CD4-positive, alpha-beta T cell treated with Interleukin-6 for 4 hours (primary cell): ENCODE measurements around the gene ZNF439.
"Not testable (repeated sequence)": the region's sequence is repeated elsewhere in the genome, so short reads cannot be mapped to it uniquely, and the experiment has no call there.

Experiments used
- DNase-seq: peaks from one replicate; pipeline ENCODE4 v3.0.0-alpha.2; 2020; ENCODE audit warnings: mixed read lengths

The ZNF439 gene

GRCh38 chr19:11872624-11873023 is 24.1 kb downstream of the ZNF439 start:
- DNase-seq, result no peak

DNA sequence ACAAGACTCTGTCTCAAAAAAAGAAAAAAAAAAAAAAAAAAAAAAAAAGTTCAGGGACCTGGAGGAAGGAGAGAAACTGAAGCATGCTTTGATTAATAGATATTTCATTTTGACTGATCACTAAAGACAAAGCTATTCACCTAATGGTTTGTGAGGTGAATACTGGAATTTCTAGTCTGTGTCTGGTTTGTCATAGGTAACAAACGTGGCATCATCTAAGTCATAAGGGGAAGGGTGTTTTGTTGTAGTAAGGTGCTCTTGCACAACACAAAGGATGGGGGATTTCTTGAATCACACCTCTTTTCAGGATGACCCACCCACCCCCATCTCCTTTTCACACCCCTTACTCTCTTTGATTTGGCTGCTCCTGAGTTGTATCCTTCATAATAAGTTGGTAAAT is 25.2 kb downstream of the ZNF439 start:
- DNase-seq, result no peak

DNA sequence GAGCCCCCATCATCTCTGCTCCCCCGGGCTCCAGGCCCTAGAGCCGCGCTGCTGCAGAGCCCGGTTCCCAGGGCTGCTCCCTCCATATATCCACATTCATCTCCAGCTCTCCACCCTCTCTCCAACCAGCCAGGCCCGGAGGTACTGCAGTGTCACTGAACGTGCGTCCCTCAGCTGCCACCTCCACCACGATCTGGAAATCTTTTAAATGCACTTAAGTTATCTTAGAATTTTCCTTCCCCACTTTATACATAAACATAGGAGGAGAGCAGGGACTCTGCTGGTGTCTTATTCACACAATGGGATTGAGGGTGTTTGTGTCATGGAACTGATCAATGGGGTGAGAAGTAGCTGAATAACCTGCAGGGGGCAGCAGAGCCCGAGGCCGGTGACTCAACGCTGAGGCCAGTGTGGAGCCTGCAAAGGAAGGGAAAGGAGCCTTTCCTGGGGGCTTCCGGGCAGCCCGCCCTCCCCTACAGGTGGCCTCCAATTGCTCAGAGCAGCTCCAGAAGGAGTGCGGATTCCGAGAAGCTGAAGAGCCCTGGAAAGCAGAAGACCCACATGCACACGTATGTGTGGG is 31.3 kb downstream of the ZNF439 start:
- peak; percentile 44 for DNase-seq

DNA sequence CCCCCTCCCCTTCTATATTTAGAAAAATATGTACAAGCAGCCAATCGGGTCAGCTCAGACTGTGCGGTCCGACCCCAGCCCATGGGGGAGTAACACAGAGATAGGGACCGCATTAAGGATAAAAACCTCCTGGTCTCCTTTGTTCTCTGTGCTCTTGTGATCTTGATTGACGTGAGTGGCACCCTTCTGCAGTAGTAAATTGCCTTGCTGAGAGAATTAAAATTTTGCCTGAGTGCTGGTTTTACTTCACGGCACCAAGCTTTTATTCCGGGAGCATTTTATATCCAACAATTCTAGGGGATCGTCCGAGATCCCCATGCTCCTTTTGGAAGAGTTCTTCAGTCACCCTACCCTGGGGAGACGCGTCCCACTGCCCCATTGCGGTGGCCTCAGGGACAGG is 32.1 kb downstream of the ZNF439 start:
- no peak for DNase-seq

DNA sequence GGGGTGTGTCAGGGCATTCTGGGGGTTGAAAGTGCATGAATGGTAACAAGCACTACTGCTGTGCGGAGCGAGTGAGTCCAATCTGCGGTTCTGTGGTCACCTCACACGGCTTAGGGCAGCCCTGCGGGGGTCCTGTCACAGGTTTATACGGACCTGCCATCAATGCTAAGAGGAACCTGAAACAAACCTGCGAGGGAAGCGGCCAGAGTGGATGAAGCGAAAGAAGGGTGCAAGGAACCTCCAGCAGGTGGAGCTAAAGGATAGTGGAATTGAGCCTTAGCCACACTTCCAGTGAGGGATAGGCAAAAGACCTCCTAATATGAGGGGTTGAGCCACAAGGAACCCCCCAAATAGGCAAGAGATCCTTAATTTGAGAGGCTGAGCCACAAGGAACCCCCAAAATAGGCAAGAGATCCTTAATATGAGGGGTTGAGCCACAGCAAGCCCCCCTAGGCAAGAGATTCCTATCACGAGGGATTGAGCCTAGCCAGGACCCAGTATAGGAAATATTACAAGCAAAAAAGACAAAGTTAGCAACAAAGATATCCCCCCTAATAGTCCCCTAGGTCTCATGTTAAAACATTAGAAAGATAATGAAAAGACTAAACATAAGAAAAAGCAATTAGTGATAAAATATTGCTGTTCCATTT is 32.8 kb downstream of the ZNF439 start:
- DNase-seq, result peak; percentile 72

- DNase-seq, result no peak
These were observed 34.1 kb downstream of the ZNF439 start for GRCh38 chr19:11882606-11883005.

GRCh38 chr19:11887234-11887610 is 38.7 kb downstream of the ZNF439 start:
- DNase-seq, result no peak

GRCh38 chr19:11887611-11888531 is 39.3 kb downstream of the ZNF439 start, which contains the start of gene ZNF69:
Gene ZNF69 (plus strand): TSS chr19:11887782. CDS start chr19:11887924, 142 bp downstream.
- peak; percentile 76 for DNase-seq

DNA sequence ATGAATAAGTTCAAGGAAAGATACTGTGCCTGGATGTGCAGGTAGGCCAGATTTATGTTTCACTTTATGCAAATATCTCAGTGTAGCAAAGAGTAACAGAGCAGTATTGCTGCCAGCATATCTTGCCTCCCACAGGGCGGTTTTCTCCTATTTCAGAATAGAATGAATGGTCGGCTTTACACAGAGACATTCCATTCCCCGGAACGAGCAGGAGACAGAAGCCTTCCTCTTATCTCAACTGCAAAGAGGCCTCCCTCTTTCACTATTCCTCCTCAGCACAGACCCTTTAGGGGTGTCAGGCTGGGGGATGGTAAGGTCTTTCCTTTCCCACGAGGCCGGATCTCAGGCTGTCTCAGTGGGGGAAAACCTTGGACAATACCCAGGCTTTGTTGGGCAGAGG is 41.4 kb downstream of the ZNF439 start:
- DNase-seq, result not testable (repeated sequence)

- no peak for DNase-seq
These were observed 42.1 kb downstream of the ZNF439 start for GRCh38 chr19:11890634-11891033.

DNA sequence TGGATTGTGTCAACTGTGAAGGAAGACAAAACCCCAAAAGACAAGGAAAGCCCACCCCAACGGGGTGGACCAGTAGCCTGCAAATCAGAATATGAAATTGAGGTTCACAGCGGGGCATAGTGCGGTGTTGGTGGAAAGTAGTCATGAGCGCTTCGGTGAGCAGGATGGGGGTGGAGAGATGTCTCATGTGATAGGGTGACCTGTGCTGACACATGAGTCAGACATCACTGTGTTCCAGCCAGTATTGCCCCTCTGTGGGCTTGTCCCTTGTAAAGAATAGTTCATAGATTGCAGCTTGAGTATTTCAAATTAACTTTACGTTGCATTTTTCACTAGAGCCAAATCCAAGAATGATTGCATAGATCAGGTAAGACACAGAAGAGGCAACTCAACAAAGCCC is 46.3 kb downstream of the ZNF439 start:
- no peak for DNase-seq

GRCh38 chr19:11902228-11902627 is 53.7 kb downstream of the ZNF439 start:
- DNase-seq, result no peak

DNA sequence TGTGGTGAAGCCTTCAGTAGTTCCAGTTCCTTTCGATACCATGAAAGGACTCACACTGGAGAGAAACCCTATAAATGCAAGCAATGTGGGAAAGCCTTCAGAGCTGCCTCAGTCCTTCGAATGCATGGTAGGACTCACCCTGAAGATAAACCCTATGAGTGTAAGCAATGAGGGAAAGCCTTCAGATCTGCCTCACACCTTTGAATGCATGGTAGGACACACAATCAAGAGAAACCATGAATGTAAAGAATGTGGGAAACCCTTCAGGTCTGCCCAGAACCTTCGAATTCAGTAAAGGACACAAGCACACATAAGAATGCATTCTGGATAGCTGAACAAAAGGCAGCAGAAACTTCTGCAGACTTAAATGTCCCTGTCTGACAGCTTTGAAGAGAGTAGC is 57.4 kb downstream of the ZNF439 start:
- no peak for DNase-seq

GRCh38 chr19:11911937-11912336 is 63.4 kb downstream of the ZNF439 start:
- not testable (repeated sequence) for DNase-seq

GRCh38 chr19:11914417-11915051 is 66.0 kb downstream of the ZNF439 start:
- DNase-seq, result not testable (repeated sequence)
